Fibroblast of mammary gland (primary cell): ENCODE results near the gene FAF1.
"Not testable (repeated sequence)": the region's sequence is repeated elsewhere in the genome, so short reads cannot be mapped to it uniquely, and the experiment has no call there.

Experiments
- DNase-seq: peaks from one replicate; pipeline ENCODE4 v3.0.0-alpha.2; 2010; ENCODE audit warnings: low read depth
- H3K4me3 ChIP-seq: 2 replicates; pipeline ENCODE4 v1.5.1; 2011; ENCODE audit warnings: low read depth, mild to moderate bottlenecking, low read length, moderate library complexity; ENCODE audit not compliant: control insufficient read depth
- CTCF ChIP-seq: conservative IDR thresholded peaks from 2 replicates; pipeline ENCODE4 v1.5.1; 2011; ENCODE audit warnings: low read depth, low read length, inconsistent platforms; ENCODE audit not compliant: control insufficient read depth, insufficient read depth

The FAF1 gene

DNA sequence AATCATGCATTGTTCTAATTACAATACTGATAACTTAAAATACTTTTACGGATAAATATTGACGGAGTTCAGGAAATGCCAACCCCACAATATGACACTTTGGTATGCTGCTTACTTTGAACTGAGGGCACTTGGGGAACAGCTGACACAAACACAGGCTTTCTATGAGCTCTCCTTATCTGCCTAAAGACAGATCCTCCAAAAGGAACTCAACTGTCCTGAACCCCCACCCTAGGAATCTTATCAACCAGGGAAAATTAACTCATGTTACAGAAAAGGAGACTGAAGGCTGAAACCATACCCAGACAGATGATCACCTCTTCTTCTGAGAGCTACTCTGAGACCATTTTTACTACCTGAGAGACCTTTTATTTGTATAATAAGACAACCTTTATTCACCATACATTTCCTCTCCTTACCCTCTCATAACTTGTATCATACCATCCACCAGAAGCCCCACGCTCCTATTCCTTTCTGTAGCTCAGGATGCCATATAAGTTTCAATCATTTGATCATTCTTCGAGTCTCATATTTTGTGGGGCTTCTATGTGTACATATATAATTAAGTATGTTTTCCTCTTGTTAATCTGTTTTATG is 239.5 kb downstream of the FAF1 start:
- no peak for TF ChIP-seq CTCF
- DNase-seq: no peak
- no peak overlapping the region for H3K4me3 ChIP-seq

DNA sequence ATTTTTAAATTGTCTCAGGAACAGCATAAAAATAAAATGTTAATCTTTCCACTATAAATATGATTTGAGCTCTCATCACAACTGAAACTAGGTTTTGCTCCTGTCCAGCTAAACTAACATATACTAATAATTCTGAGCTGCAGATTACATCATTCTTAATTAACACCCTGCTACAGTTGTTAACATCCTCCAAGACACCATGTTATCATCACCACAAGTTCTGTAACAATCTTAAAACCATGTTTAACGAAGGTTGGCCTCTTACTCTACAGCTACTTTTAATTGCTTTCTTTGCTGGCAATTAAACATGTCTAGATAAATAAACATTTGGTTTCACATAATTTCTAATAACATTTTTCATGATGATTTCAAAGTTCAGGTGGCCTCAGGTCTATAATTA is 240.9 kb downstream of the FAF1 start:
- DNase-seq: no peak
- TF ChIP-seq CTCF: no peak
- H3K4me3 ChIP-seq: no peak overlapping the region

DNA sequence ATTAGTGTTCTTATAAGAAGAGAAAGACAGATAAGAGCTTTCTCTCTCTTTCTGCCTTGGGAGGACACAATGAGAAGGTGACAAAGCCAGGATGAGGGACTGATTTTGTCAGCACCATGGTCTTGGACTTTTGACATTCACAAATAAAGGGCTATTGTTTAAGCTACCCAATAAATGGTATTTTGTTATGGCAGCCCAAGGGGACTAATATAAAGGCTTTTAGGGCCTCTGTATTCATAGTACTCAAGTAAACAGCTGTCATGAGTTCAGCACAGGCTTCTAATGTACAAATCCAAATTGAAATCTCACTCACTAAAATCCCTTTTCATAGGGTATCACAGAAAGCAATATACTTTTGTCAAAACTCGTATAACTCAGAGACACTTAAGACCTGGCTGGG is 242.7 kb downstream of the FAF1 start:
- TF ChIP-seq CTCF: no peak
- DNase-seq: no peak
- no peak overlapping the region for H3K4me3 ChIP-seq

- H3K4me3 ChIP-seq, DNase-seq: not testable (repeated sequence)
Observed at GRCh38 chr1:50716455-50716854, 243.6 kb downstream of the FAF1 start.

GRCh38 chr1:50710099-50710498 is 250.0 kb downstream of the FAF1 start:
- no peak overlapping the region for H3K4me3 ChIP-seq
- no peak for TF ChIP-seq CTCF
- DNase-seq: no peak

GRCh38 chr1:50707824-50708223 is 252.2 kb downstream of the FAF1 start:
- no peak for DNase-seq
- H3K4me3 ChIP-seq: no peak overlapping the region
- TF ChIP-seq CTCF: no peak

DNA sequence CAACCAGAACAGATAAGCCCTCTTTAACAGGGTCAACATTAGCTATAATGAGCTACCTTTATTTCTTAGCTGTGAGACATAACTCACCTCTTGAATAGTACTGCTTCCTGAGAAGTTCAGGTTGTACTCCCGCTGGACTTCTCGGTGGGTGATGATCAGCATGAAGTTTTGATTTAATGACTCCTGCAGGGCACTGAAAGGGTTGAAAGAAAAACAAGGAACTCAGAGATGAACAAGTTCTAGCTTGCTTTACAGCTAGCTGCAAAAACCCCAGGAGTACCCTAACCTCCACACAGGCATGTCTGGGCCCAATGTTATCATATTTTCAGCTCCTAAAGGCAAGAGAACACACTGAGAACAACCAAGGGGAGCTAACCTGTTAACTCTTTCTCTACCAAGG is 254.4 kb downstream of the FAF1 start:
- TF ChIP-seq CTCF: no peak
- DNase-seq: no peak
- no peak overlapping the region for H3K4me3 ChIP-seq

DNA sequence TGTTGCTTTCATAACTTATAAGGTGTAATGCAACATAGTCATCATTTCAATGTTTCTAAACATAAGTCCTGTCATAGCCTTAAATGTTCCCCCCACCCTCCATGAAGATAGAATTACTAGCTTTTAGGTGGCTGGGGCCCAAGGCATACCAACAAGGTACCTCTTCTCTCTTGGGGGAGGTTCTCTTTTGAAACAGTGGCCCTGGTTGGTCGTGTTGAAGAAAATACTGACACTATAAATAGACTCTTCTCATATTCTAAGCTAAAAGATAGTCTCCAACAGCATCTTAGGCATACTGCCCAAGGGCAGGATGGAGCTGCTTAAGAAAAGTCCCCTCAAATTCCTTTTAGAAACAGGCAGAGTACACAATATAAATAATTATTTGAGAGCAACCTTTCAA is 255.0 kb downstream of the FAF1 start:
- H3K4me3 ChIP-seq: no peak overlapping the region
- TF ChIP-seq CTCF: no peak

More for the DNA sequence above, 255.0 kb downstream of the FAF1 start:
- no peak for DNase-seq
